Naive thymus-derived CD4-positive, alpha-beta T cell (primary cell): ENCODE results near the gene FNDC3B. TPM values are rescaled to one million over a fixed set of nuclear protein-coding genes. Genes with fewer than 3 reads are reported as not detected.
A peak's percentile ranks its signal among the peaks of the same experiment; 100 is the strongest.

Experiments used
- ATAC-seq: fragments of 150-1000 bp; cut with Tn5 transposase; 2 replicates; pipeline ENCODE4 v1.10.0; 2021; ENCODE audit warnings: mild to moderate bottlenecking, moderate library complexity
- CTCF ChIA-PET: fragments of 350-600 bp; sonication (Branson Sonifier 250); formaldehyde crosslinking; loops from one replicate; lab custom pipeline; 2021; ENCODE audit warnings: antibody characterized with exemption; lab: Charles Lee
- POLR2A ChIA-PET: fragments of 350-600 bp; sonication (Branson Sonifier 250); formaldehyde crosslinking; loops from one replicate; lab custom pipeline; 2021; ENCODE audit warnings: antibody characterized with exemption, inconsistent platforms; lab: Charles Lee
- DNase-seq, 9 donors: peaks; one replicate each; pipeline versions ENCODE4 v3.0.0 to v3.0.0-alpha.2; 2020 to 2022; ENCODE audit warnings: mixed read lengths in 1 of 9
- H3K27ac ChIP-seq: one replicate; pipeline ENCODE4 v1.7.0; 2013; ENCODE audit warnings: mild to moderate bottlenecking, low read depth, low read length, moderate library complexity
- H3K27me3 ChIP-seq, 2 donors: one replicate each; pipeline ENCODE4 v1.7.0; 2013; ENCODE audit warnings: low read length in 2 of 2, mild to moderate bottlenecking in 2 of 2, moderate library complexity in 2 of 2; ENCODE audit not compliant: control insufficient read depth in 2 of 2, insufficient read depth in 2 of 2
- H3K36me3 ChIP-seq, 3 experiments: 1 replicate in 2 of 3; 2 replicates in 1 of 3; pipeline ENCODE4 v1.7.0; 2013; ENCODE audit warnings: low read length in 3 of 3, mild to moderate bottlenecking in 3 of 3, moderate library complexity in 1 of 3; ENCODE audit not compliant: insufficient read depth in 3 of 3, control insufficient read depth in 2 of 3
- H3K4me1 ChIP-seq, 2 donors: one replicate each; pipeline ENCODE4 v1.7.0; 2013; ENCODE audit warnings: low read length in 2 of 2, mild to moderate bottlenecking in 2 of 2, moderate library complexity in 1 of 2; ENCODE audit not compliant: control insufficient read depth in 2 of 2, insufficient read depth in 2 of 2
- H3K4me3 ChIP-seq: 2 replicates; pipeline ENCODE4 v1.7.0; 2013; ENCODE audit warnings: mild to moderate bottlenecking, low read length
- H3K9me3 ChIP-seq, 3 experiments: 1 replicate in 2 of 3; 2 replicates in 1 of 3; pipeline ENCODE4 v1.7.0; 2013; ENCODE audit warnings: low read length in 3 of 3; ENCODE audit not compliant: control insufficient read depth in 2 of 3
- H3K27ac Mint-ChIP-seq, 9 donors: one replicate each; pipeline ENCODE4 v1.8.0; 2020 to 2022; ENCODE audit warnings: mixed read lengths in 9 of 9, mild to moderate bottlenecking in 8 of 9, moderate library complexity in 5 of 9, inconsistent platforms in 2 of 9
- H3K27me3 Mint-ChIP-seq, 5 donors: one replicate each; pipeline ENCODE4 v1.8.0; 2021 to 2022; ENCODE audit warnings: mixed read lengths in 5 of 5, mild to moderate bottlenecking in 1 of 5
- H3K36me3 Mint-ChIP-seq, 5 donors: one replicate each; pipeline ENCODE4 v1.8.0; 2020 to 2022; ENCODE audit warnings: mixed read lengths in 5 of 5, mild to moderate bottlenecking in 3 of 5, inconsistent platforms in 1 of 5
- H3K4me1 Mint-ChIP-seq, 7 donors: one replicate each; pipeline ENCODE4 v1.8.0; 2020 to 2022; ENCODE audit warnings: mixed read lengths in 7 of 7, mild to moderate bottlenecking in 3 of 7, inconsistent platforms in 1 of 7
- H3K4me3 Mint-ChIP-seq, 10 donors: one replicate each; pipeline ENCODE4 v1.8.0; 2020 to 2022; ENCODE audit warnings: mild to moderate bottlenecking in 10 of 10, mixed read lengths in 10 of 10, moderate library complexity in 6 of 10, inconsistent platforms in 2 of 10
- H3K9me3 Mint-ChIP-seq, 11 donors: one replicate each; pipeline ENCODE4 v1.8.0; 2020 to 2022; ENCODE audit warnings: mixed read lengths in 11 of 11, mild to moderate bottlenecking in 4 of 11, inconsistent platforms in 1 of 11, moderate library complexity in 1 of 11
- intact Hi-C, 2 donors: fragments of 100-400 bp; cut with micrococcal nuclease; formaldehyde crosslinking; loops; one replicate each; pipeline ENCODE4 v1.15.1; 2023
- polyA plus RNA-seq, 2 donors: library from polyadenylated mRNA; unstranded; fragments of 300-500 nt; fragmentation: Illumina TruSeq; gene quantifications; one replicate each; pipeline ENCODE4 v1.2.3, GENCODE V29; 2021
- total RNA-seq, 6 experiments: library from RNA in 5 of 6; stranded (reverse) in 5 of 6; gene quantifications; 1 replicate in 5 of 6; 2 replicates in 1 of 6; pipeline ENCODE4 v1.2.3 and lab custom pipeline; 2021 to 2026

The FNDC3B gene
- total and polyA plus RNA-seq, 7 experiments from 2014 or later = 8.6 to 78.6 (median 25.6) TPM

DNA sequence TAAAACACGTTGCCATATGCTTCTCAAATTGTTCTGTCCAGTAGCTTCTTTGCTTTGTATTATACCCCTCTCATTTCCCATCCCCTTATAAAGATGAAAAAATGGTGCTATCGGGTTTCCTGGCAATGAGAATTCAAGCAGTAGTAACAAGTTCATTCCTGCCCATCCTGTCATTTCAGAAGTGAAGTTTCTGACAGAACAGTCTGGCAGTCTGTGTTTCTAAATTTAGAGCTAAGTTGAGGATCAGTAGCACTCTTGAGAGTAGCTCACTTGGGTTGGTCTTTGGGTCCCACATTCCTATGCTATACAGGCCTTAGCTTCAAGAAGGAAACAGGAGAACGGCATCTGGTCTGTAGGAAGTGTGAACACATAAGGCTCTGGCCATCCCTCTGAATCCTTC is 274.3 kb downstream of the FNDC3B start:
- ATAC-seq (no peak), DNase-seq (no peak)
- H3K27ac ChIP-seq = no peak overlapping the region
- no peaks in the 10 kb centered on the region for H3K4me1 ChIP-seq
- Mint-ChIP-seq H3K27ac (no peak overlapping the region), H3K9me3 (no peaks in the 10 kb centered on the region), H3K36me3 (peaks cover 6 to 66% (median 32%) of the 10 kb centered on the region in 5 donors), H3K27me3 (no peaks in the 10 kb centered on the region), H3K4me3 (no peak overlapping the region), H3K4me1 (peaks cover 0 to 19% (median 0%) of the 10 kb centered on the region in 7 donors)
- CTCF ChIA-PET = no interaction called here
- intact Hi-C loops = no loop called here
- peaks cover 0 to 25% (median 0%) of the 10 kb centered on the region in 3 experiments for H3K36me3 ChIP-seq
- H3K27me3 ChIP-seq = no peaks in the 10 kb centered on the region
- no peak overlapping the region for H3K4me3 ChIP-seq
- no peaks in the 10 kb centered on the region for H3K9me3 ChIP-seq
- POLR2A ChIA-PET = no interaction called here

DNA sequence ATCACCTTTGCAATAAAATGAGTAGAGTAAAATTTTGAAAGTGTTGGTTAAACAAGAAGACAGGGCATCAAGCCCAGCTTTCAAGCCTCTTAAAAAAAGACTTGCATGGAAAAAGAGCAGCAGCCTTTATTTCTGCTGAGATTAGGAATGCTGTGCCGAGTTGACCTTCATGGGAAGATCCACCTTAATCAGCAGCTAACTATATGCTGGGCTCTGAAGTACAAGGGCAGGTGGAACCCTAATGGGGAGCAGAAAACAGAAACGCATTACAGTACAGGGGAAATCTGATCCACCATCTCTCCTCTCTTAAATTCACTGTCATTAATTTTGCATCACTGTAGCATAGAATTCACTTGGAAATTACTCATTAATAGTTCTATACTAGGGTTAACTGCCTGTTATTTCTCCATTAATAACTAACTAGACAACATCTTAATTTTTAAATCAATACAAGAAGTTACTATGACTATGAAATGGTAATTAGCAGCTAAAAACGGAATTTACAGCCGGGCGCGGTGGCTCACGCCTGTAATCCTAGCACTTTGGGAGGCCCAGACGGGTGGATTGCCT is 275.3 kb downstream of the FNDC3B start:
- H3K9me3 Mint-ChIP-seq = no peaks in the 10 kb centered on the region
- intact Hi-C loops = no loop called here
- H3K36me3 ChIP-seq = peaks cover 0 to 22% (median 0%) of the 10 kb centered on the region in 3 experiments
- ATAC-seq (no peak), DNase-seq (no peak)
- H3K27me3 Mint-ChIP-seq = no peaks in the 10 kb centered on the region
- H3K4me3 Mint-ChIP-seq = no peak overlapping the region
- H3K4me3 ChIP-seq = no peak overlapping the region
- no peaks in the 10 kb centered on the region for H3K27me3 ChIP-seq
- H3K36me3 Mint-ChIP-seq = peaks cover 10 to 66% (median 31%) of the 10 kb centered on the region in 5 donors
- H3K4me1 Mint-ChIP-seq = peaks cover 0 to 19% (median 0%) of the 10 kb centered on the region in 7 donors
- H3K4me1 ChIP-seq = no peaks in the 10 kb centered on the region
- no peak overlapping the region for H3K27ac Mint-ChIP-seq
- H3K9me3 ChIP-seq = no peaks in the 10 kb centered on the region
- CTCF ChIA-PET = interaction anchor here (0.9 kb wide), 1 partner anchor 18 kb away, joined by 3 read pairs; no protein-coding TSS in a partner anchor
- no peak overlapping the region for H3K27ac ChIP-seq
- POLR2A ChIA-PET = no interaction called here

DNA sequence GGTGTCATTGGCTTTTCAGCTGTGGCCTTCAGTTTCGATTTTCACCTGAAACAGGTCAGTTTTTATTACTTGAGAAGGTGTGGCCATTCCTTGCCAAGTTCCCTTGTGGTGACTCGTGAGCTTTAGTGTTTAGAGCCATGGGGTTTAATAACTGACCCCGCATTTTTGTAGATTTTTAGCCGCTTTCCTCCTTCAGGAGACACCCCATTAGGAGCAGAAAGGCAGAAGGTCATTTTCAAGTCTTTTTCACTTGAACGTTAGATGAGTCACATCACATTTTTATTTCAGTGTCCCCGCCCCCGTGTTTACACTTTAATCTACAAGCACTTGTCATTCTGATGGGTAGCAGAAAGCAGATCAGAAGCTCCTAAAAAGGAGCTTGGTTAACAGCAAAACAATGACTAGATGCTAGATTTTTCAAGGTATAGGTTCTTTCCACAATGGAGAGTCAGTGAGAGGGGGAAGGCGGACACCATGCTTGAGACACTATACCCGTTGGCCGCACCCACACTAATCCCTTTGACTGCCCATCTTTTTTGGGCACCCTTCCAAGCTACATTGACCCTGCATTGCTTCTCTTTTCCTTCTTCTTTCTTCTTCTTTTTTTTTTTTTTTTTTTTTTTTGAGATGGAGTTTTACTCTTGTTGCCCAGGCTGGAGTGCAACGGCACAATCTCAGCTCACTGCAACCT is 276.2 kb downstream of the FNDC3B start:
- H3K4me3 ChIP-seq = no peak overlapping the region
- H3K9me3 ChIP-seq = no peaks in the 10 kb centered on the region
- Mint-ChIP-seq H3K4me3 (no peak overlapping the region), H3K27ac (no peak overlapping the region), H3K36me3 (peaks cover 14 to 60% (median 22%) of the 10 kb centered on the region in 5 donors), H3K4me1 (peaks cover 0 to 19% (median 0%) of the 10 kb centered on the region in 7 donors), H3K27me3 (no peaks in the 10 kb centered on the region), H3K9me3 (peaks cover 0 to 1% (median 0%) of the 10 kb centered on the region in 11 donors)
- ChIA-PET CTCF (interaction anchor here (0.9 to 1.1 kb wide), 2 partner anchors 14 to 17 kb away, joined by 3 read pairs; no protein-coding TSS in a partner anchor), POLR2A (no interaction called here)
- DNase-seq (no peak), ATAC-seq (no peak)
- intact Hi-C loops = no loop called here
- no peaks in the 10 kb centered on the region for H3K27me3 ChIP-seq
- peaks cover 0 to 15% (median 0%) of the 10 kb centered on the region in 3 experiments for H3K36me3 ChIP-seq
- H3K4me1 ChIP-seq = no peaks in the 10 kb centered on the region
- H3K27ac ChIP-seq = no peak overlapping the region

DNA sequence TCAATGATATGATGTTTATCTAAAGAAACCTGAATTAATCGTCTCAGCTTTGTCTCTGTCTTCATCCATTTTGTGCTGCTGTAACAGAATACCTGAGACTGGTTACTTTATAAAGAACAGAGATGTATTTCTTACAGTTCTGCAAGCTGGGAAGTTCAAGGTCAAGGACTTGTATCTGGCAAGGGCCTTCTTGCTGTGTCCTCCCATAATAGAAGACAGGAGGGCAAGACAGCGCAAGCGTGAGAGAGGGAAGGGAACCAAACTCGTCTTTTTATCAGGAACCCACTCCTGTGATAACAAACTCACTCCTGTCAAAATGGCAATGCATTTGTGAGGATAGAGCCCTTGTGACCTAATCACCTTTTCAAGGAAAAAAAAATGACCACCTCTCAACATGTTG is 277.4 kb downstream of the FNDC3B start:
- Mint-ChIP-seq H3K36me3 (peaks cover 11 to 52% (median 14%) of the 10 kb centered on the region in 5 donors), H3K4me1 (peaks cover 0 to 22% (median 0%) of the 10 kb centered on the region in 7 donors), H3K9me3 (peaks cover 0 to 1% (median 0%) of the 10 kb centered on the region in 11 donors), H3K27me3 (no peaks in the 10 kb centered on the region), H3K27ac (no peak overlapping the region), H3K4me3 (no peak overlapping the region)
- no peak for DNase-seq
- Histone ChIP-seq H3K4me1 (no peaks in the 10 kb centered on the region), H3K36me3 (peaks cover 0 to 12% (median 0%) of the 10 kb centered on the region in 3 experiments), H3K27ac (no peak overlapping the region), H3K9me3 (no peaks in the 10 kb centered on the region), H3K4me3 (no peak overlapping the region), H3K27me3 (no peaks in the 10 kb centered on the region)
- ATAC-seq = no peak
- intact Hi-C loops = no loop called here
- ChIA-PET CTCF (interaction anchor here (1.1 kb wide), 1 partner anchor 12 kb away, joined by 3 read pairs; no protein-coding TSS in a partner anchor), POLR2A (no interaction called here)

DNA sequence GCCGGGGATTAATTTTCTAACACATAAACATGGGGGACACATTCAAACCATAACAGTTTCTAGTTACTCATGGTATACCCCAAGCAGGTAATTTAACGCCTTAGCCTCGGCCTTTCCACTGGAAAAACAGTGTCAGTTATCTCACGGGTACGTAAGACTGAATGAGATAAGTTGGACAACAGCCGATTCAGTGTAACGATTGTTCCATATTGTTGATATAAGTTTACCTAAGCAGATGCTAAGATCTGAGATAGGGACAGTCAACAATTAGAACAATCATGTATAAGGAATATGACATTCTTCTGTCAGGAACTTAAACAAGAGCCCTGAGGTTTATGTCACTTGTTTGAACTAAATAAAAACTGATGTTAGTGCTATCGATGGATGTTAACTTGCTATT is 278.1 kb downstream of the FNDC3B start:
- peaks cover 6 to 45% (median 10%) of the 10 kb centered on the region in 5 donors for H3K36me3 Mint-ChIP-seq
- POLR2A ChIA-PET = no interaction called here
- Histone ChIP-seq H3K36me3 (peaks cover 0 to 11% (median 0%) of the 10 kb centered on the region in 3 experiments), H3K4me3 (no peak overlapping the region), H3K9me3 (no peaks in the 10 kb centered on the region), H3K4me1 (no peaks in the 10 kb centered on the region), H3K27ac (no peak overlapping the region), H3K27me3 (no peaks in the 10 kb centered on the region)
- no peak overlapping the region for H3K4me3 Mint-ChIP-seq
- H3K9me3 Mint-ChIP-seq = peaks cover 0 to 1% (median 0%) of the 10 kb centered on the region in 11 donors
- H3K27me3 Mint-ChIP-seq = no peaks in the 10 kb centered on the region
- intact Hi-C loops = no loop called here
- no peak overlapping the region for H3K27ac Mint-ChIP-seq
- CTCF ChIA-PET = interaction anchor here (2.1 kb wide), 1 partner anchor 15 kb away, joined by 8 read pairs; no protein-coding TSS in a partner anchor
- no peak for ATAC-seq
- H3K4me1 Mint-ChIP-seq = peaks cover 0 to 22% (median 0%) of the 10 kb centered on the region in 7 donors
- DNase-seq = no peak

DNA sequence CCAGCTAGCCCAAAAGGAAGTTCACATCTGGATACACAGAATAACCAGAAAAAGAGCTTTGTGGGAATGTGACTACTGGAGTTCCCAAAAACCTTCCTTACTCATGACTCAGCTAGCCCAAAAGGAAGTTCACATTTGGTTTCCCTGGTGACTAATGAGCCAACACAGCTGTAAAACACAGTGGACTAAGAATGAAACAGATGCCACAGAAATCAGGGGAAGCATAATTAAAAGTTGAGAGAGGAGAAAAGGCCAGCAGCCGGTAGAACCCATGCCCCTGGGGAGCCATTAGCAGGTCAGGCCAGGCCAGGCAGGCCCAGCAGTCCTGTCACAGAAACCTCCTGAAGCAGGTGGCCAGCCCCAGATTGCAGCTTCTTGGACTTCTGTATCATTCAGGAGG is 278.6 kb downstream of the FNDC3B start:
- no peak for DNase-seq
- peak; percentile 41 for ATAC-seq
- Mint-ChIP-seq H3K9me3 (peaks cover 0 to 1% (median 0%) of the 10 kb centered on the region in 11 donors), H3K4me3 (no peak overlapping the region), H3K27ac (peak overlapping the region in 1 of 9 donors; percentile 62), H3K27me3 (no peaks in the 10 kb centered on the region), H3K36me3 (peaks cover 2 to 43% (median 10%) of the 10 kb centered on the region in 5 donors), H3K4me1 (peaks cover 0 to 22% (median 0%) of the 10 kb centered on the region in 7 donors)
- ChIA-PET CTCF (interaction anchor here (0.7 to 2.1 kb wide), 2 partner anchors 15 to 282 kb away, joined by 3 to 8 read pairs; no protein-coding TSS in a partner anchor), POLR2A (no interaction called here)
- Histone ChIP-seq H3K4me1 (no peaks in the 10 kb centered on the region), H3K36me3 (peaks cover 0 to 6% (median 0%) of the 10 kb centered on the region in 3 experiments), H3K4me3 (no peak overlapping the region), H3K9me3 (no peaks in the 10 kb centered on the region), H3K27me3 (no peaks in the 10 kb centered on the region), H3K27ac (no peak overlapping the region)
- intact Hi-C loops = no loop called here
